Caco-2 (cell line): Measurements from ENCODE around the gene ZXDC. TPM values are rescaled to one million over a fixed set of nuclear protein-coding genes. Genes with fewer than 3 reads are reported as not detected.

Experiments used
- BruUV-seq: library from RNA; stranded (reverse); fragments of 400-500 nt; replicated peaks from 2 replicates; lab custom pipeline; 2021; lab: Mats Ljungman, UMichigan
- CTCF ChIA-PET: fragments of 300-600 bp; sonication (Branson Sonifier 250); formaldehyde crosslinking; loops from one replicate; lab custom pipeline; 2022; ENCODE audit warnings: antibody characterized with exemption; lab: Charles Lee
- POLR2A ChIA-PET: fragments of 300-600 bp; sonication (Branson Sonifier 250); formaldehyde crosslinking; loops from one replicate; lab custom pipeline; 2022; ENCODE audit warnings: antibody characterized with exemption; lab: Charles Lee
- DNase-seq, 2 experiments: peaks; one replicate each; pipeline versions ENCODE4 v3.0.0 to v3.0.0-alpha.2; 2020 to 2022
- H3K27me3 ChIP-seq: replicated peaks from 2 replicates; pipeline ENCODE4 v1.6.0; 2011; ENCODE audit warnings: low read length; ENCODE audit not compliant: control insufficient read depth, insufficient read depth
- H3K36me3 ChIP-seq: 2 replicates; pipeline ENCODE4 v1.5.1; 2011; ENCODE audit warnings: low read length; ENCODE audit not compliant: control insufficient read depth, insufficient read depth
- H3K4me1 ChIP-seq: fragments of 250-450 bp; sonication (Bioruptor Pico); 2 replicates; pipeline ENCODE4 v1.5.1; 2020; ENCODE audit warnings: mild to moderate bottlenecking
- H3K4me3 ChIP-seq: 2 replicates; pipeline ENCODE4 v1.5.1; 2011; ENCODE audit warnings: low read depth, mild to moderate bottlenecking, control low read depth, low read length
- H3K9me3 ChIP-seq: fragments of 250-450 bp; sonication (Bioruptor Pico); 2 replicates; pipeline ENCODE4 v1.5.1; 2020; ENCODE audit warnings: mild to moderate bottlenecking, moderate library complexity
- H3K27ac Mint-ChIP-seq: one replicate; pipeline ENCODE4 v1.8.0; 2022; ENCODE audit warnings: mixed read lengths; ENCODE audit not compliant: unreplicated experiment
- H3K27me3 Mint-ChIP-seq: one replicate; pipeline ENCODE4 v1.8.0; 2022; ENCODE audit warnings: mixed read lengths; ENCODE audit not compliant: insufficient read depth, unreplicated experiment
- H3K36me3 Mint-ChIP-seq: one replicate; pipeline ENCODE4 v1.8.0; 2022; ENCODE audit warnings: mild to moderate bottlenecking, mixed read lengths; ENCODE audit not compliant: insufficient read depth, unreplicated experiment
- H3K4me1 Mint-ChIP-seq: one replicate; pipeline ENCODE4 v1.8.0; 2022; ENCODE audit warnings: low read depth, mixed read lengths; ENCODE audit not compliant: unreplicated experiment
- H3K4me3 Mint-ChIP-seq: one replicate; pipeline ENCODE4 v1.8.0; 2022; ENCODE audit warnings: mild to moderate bottlenecking, moderate library complexity, mixed read lengths; ENCODE audit not compliant: unreplicated experiment
- H3K9me3 Mint-ChIP-seq: one replicate; pipeline ENCODE4 v1.8.0; 2022; ENCODE audit warnings: mixed read lengths; ENCODE audit not compliant: unreplicated experiment
- CTCF ChIP-seq, 2 experiments: fragments of 200-600 bp in 1 of 2; IDR thresholded peaks; 1 replicate in 1 of 2; 2 replicates in 1 of 2; pipeline versions ENCODE4 v1.5.1 to v1.8.0; 2011 to 2022; ENCODE audit warnings: antibody characterized with exemption in 1 of 2, control low read depth in 1 of 2, inconsistent platforms in 1 of 2, low read depth in 1 of 2, low read length in 1 of 2, mild to moderate bottlenecking in 1 of 2, moderate library complexity in 1 of 2; ENCODE audit not compliant: insufficient read depth in 1 of 2, severe bottlenecking in 1 of 2, unreplicated experiment in 1 of 2
- intact Hi-C: fragments of 100-400 bp; cut with micrococcal nuclease; formaldehyde crosslinking; loops from one replicate; pipeline ENCODE4 v1.10.0; 2022; ENCODE audit not compliant: unreplicated experiment
- total RNA-seq: library from RNA; stranded (reverse); gene quantifications from 2 replicates; pipeline ENCODE4 v1.2.3, GENCODE V29; 2022

ZXDC gene
- total RNA-seq, 1 experiment from 2014 or later, result 28.7 TPM

DNA sequence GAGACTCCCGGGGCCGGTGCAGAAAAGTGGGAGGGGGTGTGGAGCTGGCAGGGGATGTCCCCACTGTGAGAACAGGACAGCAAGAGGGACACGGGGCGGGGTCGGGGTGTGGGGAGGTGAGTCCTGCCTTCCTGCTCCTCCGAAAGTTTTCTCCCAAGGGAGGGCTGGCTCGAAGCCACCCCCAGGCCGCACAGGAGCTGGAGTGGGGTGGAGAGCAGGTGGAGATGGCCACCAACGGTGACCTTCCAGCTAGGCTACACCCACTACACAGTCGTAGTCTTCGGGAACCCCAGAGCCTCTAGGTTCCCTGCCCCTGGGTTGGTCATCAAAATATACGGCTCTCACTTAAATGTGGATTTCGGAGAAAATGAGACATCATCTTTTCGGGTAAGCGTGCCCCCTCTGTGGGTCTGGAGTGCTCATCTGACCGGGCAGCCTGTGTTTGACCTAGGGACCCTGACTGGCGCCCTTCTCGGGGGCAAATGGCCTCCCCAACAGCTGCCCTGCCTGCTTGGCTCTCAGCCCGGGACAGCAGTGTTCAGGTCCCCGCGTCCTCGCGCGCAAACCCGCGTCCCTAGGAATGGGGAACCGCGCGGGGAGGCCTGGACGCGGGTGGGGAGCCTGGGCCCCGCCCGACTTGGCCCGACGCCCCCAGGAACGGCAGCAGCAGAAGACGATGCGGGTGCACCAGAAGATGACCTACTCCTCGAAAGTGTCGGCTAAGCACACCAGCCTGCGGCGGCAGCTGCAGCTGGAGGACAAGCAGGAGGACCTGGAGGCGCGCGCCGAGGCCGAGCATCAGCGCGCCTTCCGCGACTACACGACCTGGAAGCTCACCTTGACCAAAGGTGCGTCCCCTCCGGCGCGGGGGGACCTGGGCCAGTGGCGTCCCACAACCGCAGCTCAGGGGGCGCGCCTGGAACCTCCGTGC is 59.8 kb downstream of the ZXDC start:
- Histone ChIP-seq H3K9me3 (no peaks in the 10 kb centered on the region), H3K27me3 (no peaks in the 10 kb centered on the region), H3K4me1 (0 out of 2 replicates have a peak, but pooled peaks cover 4% of the 10 kb centered on the region), H3K36me3 (no peaks in the 10 kb centered on the region), H3K4me3 (no peak overlapping the region)
- no TSS peak for BruUV-seq
- no peak overlapping the region for H3K27ac Mint-ChIP-seq
- H3K27me3 Mint-ChIP-seq, result peaks cover 16% of the 10 kb centered on the region
- ChIA-PET POLR2A (no interaction called here), CTCF (no interaction called here)
- no peaks in the 10 kb centered on the region for H3K4me1 Mint-ChIP-seq
- DNase-seq, result no peak
- intact Hi-C loops, result no loop called here
- H3K9me3 Mint-ChIP-seq, result no peaks in the 10 kb centered on the region
- H3K36me3 Mint-ChIP-seq, result no peaks in the 10 kb centered on the region
- TF ChIP-seq CTCF (IDR thresholded peaks at IDR 0.05; ENCODE audit: insufficient read depth in 1 of 2, low read depth in 1 of 2, low read length in 1 of 2, severe bottlenecking in 1 of 2, unreplicated experiment in 1 of 2), result no peak
- no peak overlapping the region for H3K4me3 Mint-ChIP-seq

GRCh38 chr3:126414961-126415660 is 60.6 kb downstream of the ZXDC start:
- no peak overlapping the region for H3K27ac Mint-ChIP-seq
- peak in 1 of 2 experiments; percentile 22 for DNase-seq
- 0 out of 2 replicates have a peak, but pooled peaks cover 4% of the 10 kb centered on the region for H3K4me1 ChIP-seq
- H3K36me3 ChIP-seq, result no peaks in the 10 kb centered on the region
- no peaks in the 10 kb centered on the region for H3K27me3 ChIP-seq
- H3K9me3 Mint-ChIP-seq, result no peaks in the 10 kb centered on the region
- intact Hi-C loops, result no loop called here
- POLR2A ChIA-PET, result no interaction called here
- no peaks in the 10 kb centered on the region for H3K36me3 Mint-ChIP-seq
- no peak overlapping the region for H3K4me3 ChIP-seq
- H3K4me3 Mint-ChIP-seq, result no peak overlapping the region
- BruUV-seq, result no TSS peak
- peaks cover 16% of the 10 kb centered on the region for H3K27me3 Mint-ChIP-seq
- H3K4me1 Mint-ChIP-seq, result no peaks in the 10 kb centered on the region
- CTCF ChIA-PET, result no interaction called here
- TF ChIP-seq CTCF (IDR thresholded peaks at IDR 0.05; ENCODE audit: insufficient read depth in 1 of 2, low read depth in 1 of 2, low read length in 1 of 2, severe bottlenecking in 1 of 2, unreplicated experiment in 1 of 2), result no peak
- H3K9me3 ChIP-seq, result no peaks in the 10 kb centered on the region

- intact Hi-C loops, result no loop called here
- H3K36me3 Mint-ChIP-seq, result no peaks in the 10 kb centered on the region
- H3K27me3 Mint-ChIP-seq, result peaks cover 16% of the 10 kb centered on the region
- H3K4me3 Mint-ChIP-seq, result no peak overlapping the region
- H3K4me1 Mint-ChIP-seq, result no peaks in the 10 kb centered on the region
- no peaks in the 10 kb centered on the region for H3K36me3 ChIP-seq
- no peak overlapping the region for H3K4me3 ChIP-seq
- H3K9me3 ChIP-seq, result no peaks in the 10 kb centered on the region
- H3K27me3 ChIP-seq, result no peaks in the 10 kb centered on the region
- ChIA-PET POLR2A (no interaction called here), CTCF (no interaction called here)
- no peak overlapping the region for H3K27ac Mint-ChIP-seq
- BruUV-seq, result no TSS peak
- no peaks in the 10 kb centered on the region for H3K9me3 Mint-ChIP-seq
- no peaks in the 10 kb centered on the region for H3K4me1 ChIP-seq
- no peak for TF ChIP-seq CTCF (IDR thresholded peaks at IDR 0.05; ENCODE audit: insufficient read depth in 1 of 2, low read depth in 1 of 2, low read length in 1 of 2, severe bottlenecking in 1 of 2, unreplicated experiment in 1 of 2)
- peak in 1 of 2 experiments; percentile 31 for DNase-seq
Observed at GRCh38 chr3:126414406-126414805, 61.3 kb downstream of the ZXDC start.
